ENCODE measurements around the gene KSR2. TPM values are rescaled to one million over a fixed set of nuclear protein-coding genes. Genes with fewer than 3 reads are reported as not detected.

The KSR2 gene
- total RNA-seq, 2 donors from 2014 or later, result 1.1 to 2.0 TPM

- Histone ChIP-seq H3K27ac (ENCODE audit: low read depth, low read length) (no peak overlapping the region), H3K9me3 (ENCODE audit: control insufficient read depth, low read length) (no peaks in the 10 kb centered on the region), H3K27me3 (ENCODE audit: control insufficient read depth, insufficient read depth, low read length, poor library complexity, severe bottlenecking) (no peaks in the 10 kb centered on the region), H3K9ac (ENCODE audit: extremely low read depth, low read length, poor library complexity, severe bottlenecking) (no peak overlapping the region), H3K4me1 (ENCODE audit: control insufficient read depth, insufficient read depth, low read length) (no peaks in the 10 kb centered on the region), H3K4me3 (ENCODE audit: low read length) (no peak overlapping the region), H3K36me3 (ENCODE audit: control insufficient read depth, insufficient read depth, low read length) (no peaks in the 10 kb centered on the region)
- DNase-seq, result no peak
- Mint-ChIP-seq H3K9me3 (peaks cover 13% of the 10 kb centered on the region), H3K27me3 (ENCODE audit: insufficient read depth) (peaks cover 5% of the 10 kb centered on the region), H3K4me1 (no peaks in the 10 kb centered on the region), H3K36me3 (ENCODE audit: low read depth) (no peaks in the 10 kb centered on the region), H3K4me3 (no peak overlapping the region), H3K27ac (no peak overlapping the region)
- no peak for TF ChIP-seq CTCF (conservative IDR thresholded peaks at IDR 0.05)
- 85 to 100% methylated on average over 1 of the region's 1 CpG for WGBS, 2 experiments (ENCODE audit: insufficient coverage in 1 of 2, insufficient read length in 1 of 2)
Measured at GRCh38 chr12:117743761-117744160, 225.0 kb downstream of the KSR2 start.

- TF ChIP-seq CTCF (conservative IDR thresholded peaks at IDR 0.05), result no peak
- peaks cover 13% of the 10 kb centered on the region for H3K9me3 Mint-ChIP-seq
- H3K27me3 Mint-ChIP-seq (ENCODE audit: insufficient read depth), result peaks cover 5% of the 10 kb centered on the region
- Histone ChIP-seq H3K4me3 (ENCODE audit: low read length) (no peak overlapping the region), H3K4me1 (ENCODE audit: control insufficient read depth, insufficient read depth, low read length) (no peaks in the 10 kb centered on the region), H3K36me3 (ENCODE audit: control insufficient read depth, insufficient read depth, low read length) (no peaks in the 10 kb centered on the region), H3K27ac (ENCODE audit: low read depth, low read length) (no peak overlapping the region), H3K9ac (ENCODE audit: extremely low read depth, low read length, poor library complexity, severe bottlenecking) (no peak overlapping the region), H3K9me3 (ENCODE audit: control insufficient read depth, low read length) (no peaks in the 10 kb centered on the region), H3K27me3 (ENCODE audit: control insufficient read depth, insufficient read depth, low read length, poor library complexity, severe bottlenecking) (no peaks in the 10 kb centered on the region)
- no peak overlapping the region for H3K27ac Mint-ChIP-seq
- no peak overlapping the region for H3K4me3 Mint-ChIP-seq
- 93 to 100% methylated on average over 4 of the region's 4 CpGs for WGBS, 2 experiments (ENCODE audit: insufficient coverage in 1 of 2, insufficient read length in 1 of 2)
- no peaks in the 10 kb centered on the region for H3K4me1 Mint-ChIP-seq
- no peaks in the 10 kb centered on the region for H3K36me3 Mint-ChIP-seq (ENCODE audit: low read depth)
- DNase-seq, result no peak
Measured at GRCh38 chr12:117742721-117743120, 226.1 kb downstream of the KSR2 start.

GRCh38 chr12:117738233-117738632, 230.6 kb downstream of the KSR2 start:
- no peaks in the 10 kb centered on the region for H3K27me3 Mint-ChIP-seq (ENCODE audit: insufficient read depth)
- WGBS, 2 experiments (ENCODE audit: insufficient coverage in 1 of 2, insufficient read length in 1 of 2), result 96 to 97% methylated on average over 5 to 6 of the region's 6 CpGs
- no peaks in the 10 kb centered on the region for H3K4me1 Mint-ChIP-seq
- no peaks in the 10 kb centered on the region for H3K9me3 Mint-ChIP-seq
- Histone ChIP-seq H3K4me3 (ENCODE audit: low read length) (no peak overlapping the region), H3K9me3 (ENCODE audit: control insufficient read depth, low read length) (no peaks in the 10 kb centered on the region), H3K9ac (ENCODE audit: extremely low read depth, low read length, poor library complexity, severe bottlenecking) (no peak overlapping the region), H3K27ac (ENCODE audit: low read depth, low read length) (no peak overlapping the region), H3K4me1 (ENCODE audit: control insufficient read depth, insufficient read depth, low read length) (no peaks in the 10 kb centered on the region), H3K27me3 (ENCODE audit: control insufficient read depth, insufficient read depth, low read length, poor library complexity, severe bottlenecking) (no peaks in the 10 kb centered on the region), H3K36me3 (ENCODE audit: control insufficient read depth, insufficient read depth, low read length) (no peaks in the 10 kb centered on the region)
- H3K36me3 Mint-ChIP-seq (ENCODE audit: low read depth), result no peaks in the 10 kb centered on the region
- H3K27ac Mint-ChIP-seq, result no peak overlapping the region
- no peak overlapping the region for H3K4me3 Mint-ChIP-seq
- TF ChIP-seq CTCF (conservative IDR thresholded peaks at IDR 0.05), result no peak
- DNase-seq, result no peak

Data from endodermal cell (in vitro differentiated cells).